BE2C (cell line): Measurements from ENCODE around the gene AGO4.
A peak's percentile ranks its signal among the peaks of the same experiment; 100 is the strongest.
"Not testable (repeated sequence)": the region's sequence is repeated elsewhere in the genome, so short reads cannot be mapped to it uniquely, and the experiment has no call there.

Experiments
- DNase-seq: peaks from one replicate; pipeline ENCODE4 v3.0.0-alpha.2; 2020
- H3K27me3 ChIP-seq: fragments of 250-450 bp; sonication (Bioruptor Pico); 2 replicates; pipeline ENCODE4 v1.5.1; 2020; ENCODE audit warnings: mild to moderate bottlenecking
- H3K36me3 ChIP-seq: fragments of 250-450 bp; sonication (Bioruptor Pico); 2 replicates; pipeline ENCODE4 v1.5.1; 2020; ENCODE audit warnings: mild to moderate bottlenecking
- H3K4me1 ChIP-seq: fragments of 250-450 bp; sonication (Bioruptor Pico); 2 replicates; pipeline ENCODE4 v1.5.1; 2020
- H3K4me3 ChIP-seq: 2 replicates; pipeline ENCODE4 v1.5.1; 2011; ENCODE audit warnings: low read depth, low read length
- H3K9me3 ChIP-seq: fragments of 250-450 bp; sonication (Bioruptor Pico); 2 replicates; pipeline ENCODE4 v1.5.1; 2020
- TF ChIP-seq, protein P1 (sequence below): IDR thresholded peaks from 2 replicates; pipeline ENCODE4 v1.5.1; 2012; ENCODE audit warnings: mild to moderate bottlenecking, low read depth, low read length

AGO4 gene

DNA sequence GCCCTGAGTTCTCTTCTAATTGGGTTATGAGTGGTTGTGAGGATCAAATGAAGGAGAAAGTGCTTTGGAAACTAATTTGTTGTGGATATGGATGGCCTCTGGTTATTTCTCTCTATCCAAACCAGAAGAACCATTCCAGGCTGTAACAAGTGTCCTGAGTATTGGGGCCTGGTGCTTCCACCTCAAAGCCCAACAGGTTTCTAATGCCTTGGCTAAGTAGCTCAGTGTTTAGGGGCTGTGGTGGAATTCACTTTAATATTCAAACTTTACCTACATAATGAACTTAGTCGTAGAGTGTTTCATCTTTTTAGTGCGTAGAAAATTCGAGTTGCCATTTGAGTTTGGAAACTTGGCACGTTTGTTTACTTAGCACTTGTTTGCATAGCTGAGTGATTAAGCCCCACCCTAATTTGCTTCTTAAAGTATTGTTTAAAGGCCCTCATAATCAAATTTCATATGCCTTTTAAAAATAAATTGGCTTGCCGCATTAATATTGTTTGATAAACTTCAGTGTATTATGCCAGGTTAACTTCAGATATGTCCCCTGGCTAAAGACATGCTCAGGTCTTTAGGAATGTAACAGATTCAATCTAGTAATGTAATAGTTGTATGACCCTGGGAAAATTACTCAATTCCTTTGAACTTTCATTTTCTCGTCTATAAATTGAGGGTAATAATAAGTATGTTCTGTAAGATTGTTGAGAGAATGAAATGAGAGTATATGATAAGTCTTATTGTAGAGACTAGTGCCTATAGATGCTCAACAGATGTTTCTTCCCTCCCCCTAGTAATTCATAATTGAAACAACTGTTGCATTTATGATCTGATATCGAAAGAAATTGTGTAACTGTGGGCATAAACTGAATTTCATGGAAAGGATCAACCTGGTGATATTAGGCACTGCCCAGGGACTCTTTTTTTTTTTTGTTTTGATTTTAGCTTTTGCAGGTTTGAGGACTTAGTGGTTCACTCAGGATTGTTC lies 1.6 kb downstream of the AGO4 start:
- no peak for DNase-seq
- Histone ChIP-seq H3K27me3 (no peaks in the 10 kb centered on the region), H3K4me3 (peak overlapping the region; percentile 67), H3K36me3 (no peaks in the 10 kb centered on the region), H3K4me1 (peaks cover 4% of the 10 kb centered on the region; the same call in 1 of the 2 replicates), H3K9me3 (no peaks in the 10 kb centered on the region)
- TF ChIP-seq, protein P1, sequence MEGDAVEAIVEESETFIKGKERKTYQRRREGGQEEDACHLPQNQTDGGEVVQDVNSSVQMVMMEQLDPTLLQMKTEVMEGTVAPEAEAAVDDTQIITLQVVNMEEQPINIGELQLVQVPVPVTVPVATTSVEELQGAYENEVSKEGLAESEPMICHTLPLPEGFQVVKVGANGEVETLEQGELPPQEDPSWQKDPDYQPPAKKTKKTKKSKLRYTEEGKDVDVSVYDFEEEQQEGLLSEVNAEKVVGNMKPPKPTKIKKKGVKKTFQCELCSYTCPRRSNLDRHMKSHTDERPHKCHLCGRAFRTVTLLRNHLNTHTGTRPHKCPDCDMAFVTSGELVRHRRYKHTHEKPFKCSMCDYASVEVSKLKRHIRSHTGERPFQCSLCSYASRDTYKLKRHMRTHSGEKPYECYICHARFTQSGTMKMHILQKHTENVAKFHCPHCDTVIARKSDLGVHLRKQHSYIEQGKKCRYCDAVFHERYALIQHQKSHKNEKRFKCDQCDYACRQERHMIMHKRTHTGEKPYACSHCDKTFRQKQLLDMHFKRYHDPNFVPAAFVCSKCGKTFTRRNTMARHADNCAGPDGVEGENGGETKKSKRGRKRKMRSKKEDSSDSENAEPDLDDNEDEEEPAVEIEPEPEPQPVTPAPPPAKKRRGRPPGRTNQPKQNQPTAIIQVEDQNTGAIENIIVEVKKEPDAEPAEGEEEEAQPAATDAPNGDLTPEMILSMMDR, result no peak

GRCh38 chr1:35810096-35810881 lies 2.5 kb downstream of the AGO4 start:
- peaks cover 4% of the 10 kb centered on the region; the same call in 1 of the 2 replicates for H3K4me1 ChIP-seq
- no peaks in the 10 kb centered on the region for H3K9me3 ChIP-seq
- H3K4me3 ChIP-seq, result no peak overlapping the region
- no peak for DNase-seq
- no peaks in the 10 kb centered on the region for H3K27me3 ChIP-seq
- TF ChIP-seq, protein P1, result no peak
- H3K36me3 ChIP-seq, result no peaks in the 10 kb centered on the region

GRCh38 chr1:35812754-35813153 lies 4.9 kb downstream of the AGO4 start:
- H3K4me3 ChIP-seq, H3K36me3 ChIP-seq: not testable (repeated sequence)

GRCh38 chr1:35825255-35825654 lies 17.4 kb downstream of the AGO4 start:
- Histone ChIP-seq H3K36me3 (no peaks in the 10 kb centered on the region), H3K4me3 (no peak overlapping the region), H3K9me3 (no peaks in the 10 kb centered on the region), H3K27me3 (no peaks in the 10 kb centered on the region), H3K4me1 (no peaks in the 10 kb centered on the region)
- TF ChIP-seq, protein P1, result no peak
- DNase-seq, result no peak

More at GRCh38 chr1:35812754-35813153, 4.9 kb downstream of the AGO4 start:
- H3K27me3 ChIP-seq, H3K9me3 ChIP-seq, H3K4me1 ChIP-seq, DNase-seq: not testable (repeated sequence)

- no peak overlapping the region for H3K4me3 ChIP-seq
- no peaks in the 10 kb centered on the region for H3K27me3 ChIP-seq
- TF ChIP-seq, protein P1, result no peak
- no peak for DNase-seq
- no peaks in the 10 kb centered on the region for H3K4me1 ChIP-seq
- H3K36me3 ChIP-seq, result no peaks in the 10 kb centered on the region
- H3K9me3 ChIP-seq, result no peaks in the 10 kb centered on the region
Measured at GRCh38 chr1:35832276-35832905, 24.6 kb downstream of the AGO4 start.

- TF ChIP-seq, protein P1, result no peak
- H3K9me3 ChIP-seq, result no peaks in the 10 kb centered on the region
- no peak overlapping the region for H3K4me3 ChIP-seq
- no peaks in the 10 kb centered on the region for H3K4me1 ChIP-seq
- no peaks in the 10 kb centered on the region for H3K36me3 ChIP-seq
- DNase-seq, result no peak
- H3K27me3 ChIP-seq, result no peaks in the 10 kb centered on the region
Measured at GRCh38 chr1:35833395-35833794, 25.6 kb downstream of the AGO4 start.
